GM12878 (cell line): ENCODE measurements around the gene WDR26. TPM values are rescaled to one million over a fixed set of nuclear protein-coding genes. Genes with fewer than 3 reads are reported as not detected.

Source experiments
- ATAC-seq: fragments of 200-7000 bp; cut with Tn5 transposase; 3 replicates; pipeline ENCODE4 v1.9.1; 2020; ENCODE audit warnings: mild to moderate bottlenecking, moderate library complexity
- BruUV-seq: library from RNA; stranded (reverse); fragments of 400-500 nt; replicated peaks from 2 replicates; lab custom pipeline; 2021; lab: Mats Ljungman, UMichigan
- CTCF ChIA-PET: fragments of 300-600 bp; sonication (Branson Sonifier 250); formaldehyde crosslinking; extraction: SDS; loops from one replicate; lab custom pipeline; 2021; ENCODE audit warnings: inconsistent platforms; lab: Yijun Ruan, JAX
- POLR2A ChIA-PET: fragments of 350-600 bp; formaldehyde crosslinking; extraction: SDS; loops from one replicate; lab custom pipeline; 2021; ENCODE audit warnings: inconsistent platforms; lab: Charles Lee
- RAD21 ChIA-PET: fragments of 300-600 bp; sonication (Branson Sonifier 250); formaldehyde crosslinking; loops from one replicate; lab custom pipeline; 2023; ENCODE audit warnings: antibody characterized with exemption; ENCODE audit not compliant: unreplicated experiment; lab: Charles Lee
- SMC1A ChIA-PET: fragments of 300-600 bp; sonication (Branson Sonifier 250); formaldehyde crosslinking; loops from one replicate; lab custom pipeline; 2023; ENCODE audit not compliant: unreplicated experiment, uncharacterized antibody; lab: Charles Lee
- DNase-seq: peaks from one replicate; pipeline ENCODE4 v3.0.0-alpha.2; 2011; ENCODE audit warnings: low read depth, low spot score
- FAIRE-seq: peaks from 3 replicates; lab custom pipeline; 2011; peaks lifted over from hg19 to GRCh38; lab: Jason Lieb, UNC
- H2AFZ ChIP-seq: 2 replicates; pipeline ENCODE4 v1.6.0; 2011; ENCODE audit warnings: low read depth, low read length, control low read depth; ENCODE audit not compliant: control insufficient read depth
- H3K27ac ChIP-seq: 2 replicates; pipeline ENCODE4 v1.5.1; 2011; ENCODE audit warnings: control low read depth; ENCODE audit not compliant: control insufficient read depth, insufficient read depth
- H3K27me3 ChIP-seq, 2 experiments: replicated peaks in 1 of 2; 2 replicates each; pipeline versions ENCODE4 v1.6.0 to v1.6.1; 2011; ENCODE audit warnings: low read length in 1 of 2; ENCODE audit not compliant: control insufficient read depth in 2 of 2, insufficient read depth in 2 of 2
- H3K36me3 ChIP-seq, 2 experiments: 2 replicates each; pipeline ENCODE4 v1.5.1; 2011; ENCODE audit warnings: low read length in 1 of 2; ENCODE audit not compliant: control insufficient read depth in 2 of 2, insufficient read depth in 2 of 2
- H3K4me1 ChIP-seq: 2 replicates; pipeline ENCODE4 v1.6.1; 2011; ENCODE audit warnings: mild to moderate bottlenecking, low read length, moderate library complexity, mixed read lengths; ENCODE audit not compliant: control insufficient read depth, insufficient read depth
- H3K4me2 ChIP-seq: 2 replicates; pipeline ENCODE4 v1.6.0; 2011; ENCODE audit warnings: control low read depth; ENCODE audit not compliant: control insufficient read depth, insufficient read depth
- H3K4me3 ChIP-seq: fragments of 200-600 bp; sonication (generic); 2 replicates; pipeline ENCODE4 v1.5.1; 2016
- H3K79me2 ChIP-seq: 2 replicates; pipeline ENCODE4 v1.6.0; 2011; ENCODE audit warnings: low read length; ENCODE audit not compliant: control insufficient read depth, insufficient read depth
- H3K9ac ChIP-seq: 2 replicates; pipeline ENCODE4 v1.8.0; 2011; ENCODE audit warnings: low read length, control low read depth, mixed read lengths; ENCODE audit not compliant: control insufficient read depth, insufficient read depth
- H3K9me3 ChIP-seq: replicated peaks from 3 replicates; pipeline ENCODE4 v1.5.1; 2011; ENCODE audit warnings: mild to moderate bottlenecking, low read length; ENCODE audit not compliant: control insufficient read depth, insufficient read depth
- H4K20me1 ChIP-seq: 2 replicates; pipeline ENCODE4 v1.6.0; 2011; ENCODE audit not compliant: control insufficient read depth, insufficient read depth
- CHD1 ChIP-seq: IDR thresholded peaks from 2 replicates; pipeline ENCODE4 v1.6.1; 2012; ENCODE audit warnings: low read depth, low read length, improper control_type of control experiment
- HDGF ChIP-seq: fragments of 450-650 bp; IDR thresholded peaks from 2 replicates; pipeline ENCODE4 v1.6.1; 2016; ENCODE audit warnings: antibody characterized with exemption
- JUND ChIP-seq: IDR thresholded peaks from 2 replicates; pipeline ENCODE4 v1.6.1; 2012; ENCODE audit warnings: low read depth, mild to moderate bottlenecking, low read length, improper control_type of control experiment, moderate library complexity
- NFYA ChIP-seq: IDR thresholded peaks from 2 replicates; pipeline ENCODE4 v1.6.1; 2011; ENCODE audit warnings: low read depth, mild to moderate bottlenecking, low read length, improper control_type of control experiment, borderline replicate concordance
- PAX5 ChIP-seq: IDR thresholded peaks from 2 replicates; pipeline ENCODE4 v1.6.1; 2011; ENCODE audit warnings: low read depth, low read length, borderline replicate concordance
- RELA ChIP-seq: fragments of 450-650 bp; IDR thresholded peaks from 2 replicates; pipeline ENCODE4 v1.8.0; 2014; ENCODE audit warnings: borderline replicate concordance; ENCODE audit not compliant: partially characterized antibody
- SP1 ChIP-seq: IDR thresholded peaks from one replicate; pipeline ENCODE4 v1.6.1; 2011; ENCODE audit warnings: low read depth, low read length
- SREBF2 ChIP-seq: IDR thresholded peaks from 2 replicates; pipeline ENCODE4 v1.6.1; 2012; ENCODE audit warnings: mild to moderate bottlenecking, low read length
- STAT3 ChIP-seq: IDR thresholded peaks from 2 replicates; pipeline ENCODE4 v1.6.1; 2011; ENCODE audit warnings: low read depth, low read length, improper control_type of control experiment
- YY1 ChIP-seq: IDR thresholded peaks from 2 replicates; pipeline ENCODE4 v1.6.1; 2011; ENCODE audit warnings: low read depth, mild to moderate bottlenecking, low read length
- ZBTB40 ChIP-seq: fragments of 450-650 bp; IDR thresholded peaks from 2 replicates; pipeline ENCODE4 v1.6.1; 2016; ENCODE audit warnings: mild to moderate bottlenecking, moderate library complexity, borderline replicate concordance
- WGBS: methylation state at CpG from one replicate; pipeline ENCODE4 v1.1.6; 2016; ENCODE audit warnings: low lambda C conversion rate; ENCODE audit not compliant: insufficient replicate concordance, insufficient coverage; ENCODE audit errors: missing lambda C conversion rate; 5-methylcytosine and 5-hydroxymethylcytosine counted together
- in situ Hi-C: fragments of 300-500 bp; cut with MboI; formaldehyde crosslinking; loops from 9 replicates; pipeline ENCODE4 v1.14.3; 2018; ENCODE audit warnings: mixed read lengths
- intact Hi-C: fragments of 100-400 bp; cut with micrococcal nuclease; formaldehyde crosslinking; loops from one replicate; pipeline ENCODE4 v1.14.2; 2022; ENCODE audit not compliant: unreplicated experiment
- polyA plus RNA-seq, 11 experiments: library from polyadenylated mRNA; depleted of rRNA in 4 of 11; unstranded in 6 of 11; stranded (reverse) in 5 of 11; fragments of >200 nt; fragmentation: Nextera tagmentation in 4 of 11; fragmentation: Illumina TruSeq in 1 of 11; extraction: Ambion mirVana in 4 of 11; extraction: Trizol in 1 of 11; gene quantifications; 1 replicate in 1 of 11; 2 replicates in 10 of 11; pipeline versions ENCODE4 v1.2.1 to v1.2.3, GENCODE V29; 2011 to 2016; ENCODE audit warnings: inconsistent platforms in 2 of 11, missing spikeins in 2 of 11, low read depth in 1 of 11
- total RNA-seq, 4 experiments: library from RNA; depleted of rRNA in 3 of 4; stranded (reverse); fragments of >200 nt in 3 of 4; fragmentation: Illumina TruSeq in 1 of 4; extraction: Trizol in 1 of 4; gene quantifications; 2 replicates each; pipeline versions ENCODE4 v1.2.1 to v1.2.3, GENCODE V29; 2013 to 2021

WDR26 gene
- total and polyA plus RNA-seq, 10 of the 15 experiments (the other 5 are each of a cell fraction or from before 2014, with no cell fraction given) = 6.6 to 47.0 (median 24.4) TPM

GRCh38 chr1:224404916-224405603 is 29.5 kb downstream of the WDR26 start:
- Histone ChIP-seq H3K36me3 (peaks cover 0 to 22% of the 10 kb centered on the region in 2 experiments), H3K79me2 (no peaks in the 10 kb centered on the region; the same call in 1 of the 2 replicates), H3K4me3 (no peak overlapping the region), H3K9me3 (no peaks in the 10 kb centered on the region), H3K27me3 (no peaks in the 10 kb centered on the region), H3K4me2 (no peak overlapping the region), H4K20me1 (no peaks in the 10 kb centered on the region; the same call in 1 of the 2 replicates), H3K9ac (no peak overlapping the region), H3K27ac (no peak overlapping the region), H2AFZ (no peak overlapping the region), H3K4me1 (no peaks in the 10 kb centered on the region)
- WGBS = 51% methylated on average over 3 of the region's 3 CpGs
- SMC1A ChIA-PET = interaction anchor here (0.8 to 2.4 kb wide), 8 partner anchors 10 to 40 kb away, joined by 3 to 11 read pairs (median 4); no protein-coding TSS in a partner anchor
- ATAC-seq (no peak), DNase-seq (no peak), FAIRE-seq (no peak)
- TF ChIP-seq PAX5 = no peak
- no peak for TF ChIP-seq YY1
- TF ChIP-seq RELA = no peak
- no peak for TF ChIP-seq STAT3
- no peak for TF ChIP-seq JUND
- no peak for TF ChIP-seq HDGF
- no peak for TF ChIP-seq SREBF2
- TF ChIP-seq SP1 = no peak
- no peak for TF ChIP-seq CHD1
- TF ChIP-seq NFYA = no peak
- no peak for TF ChIP-seq ZBTB40
- in situ Hi-C loops = no loop called here
- intact Hi-C loops = no loop called here
- no TSS peak for BruUV-seq
- POLR2A ChIA-PET = interaction anchor here (0.8 kb wide), 1 partner anchor 10 kb away, joined by 4 read pairs; no protein-coding TSS in a partner anchor
- RAD21 ChIA-PET = interaction anchor here (1.1 to 1.9 kb wide), 4 partner anchors 13 to 289 kb away, joined by 3 to 4 read pairs (median 4); no protein-coding TSS in a partner anchor
- CTCF ChIA-PET = interaction anchor here (1.0 to 2.5 kb wide), 8 partner anchors 11 to 289 kb away, joined by 3 to 9 read pairs (median 4); no protein-coding TSS in a partner anchor
